Measurements from ENCODE around the gene PNMA8C.
A peak's percentile ranks its signal among the peaks of the same experiment; 100 is the strongest.
"Not testable (repeated sequence)": the region's sequence is repeated elsewhere in the genome, so short reads cannot be mapped to it uniquely, and the experiment has no call there.

Gene PNMA8C

GRCh38 chr19:46413262-46414031 lies 15.3 kb downstream of the PNMA8C start, which contains the start of gene CCDC8:
CCDC8 (minus strand) TSS chr19:46413564; CDS start chr19:46412810, 754 bp downstream.
- intact Hi-C loops (cut with DNase I): no loop called here
- peak in 18 of 42 donors; percentile 24 to 72 (median 52) for DNase-seq

GRCh38 chr19:46412650-46413261 lies 16.0 kb downstream of the PNMA8C start:
- intact Hi-C loops (cut with DNase I): no loop called here

GRCh38 chr19:46411925-46412649 lies 16.6 kb downstream of the PNMA8C start:
- no peak for DNase-seq
- intact Hi-C loops (cut with DNase I): no loop called here

More at GRCh38 chr19:46412650-46413261, 16.0 kb downstream of the PNMA8C start:
- no peak for DNase-seq

GRCh38 chr19:46411088-46411924 lies 17.4 kb downstream of the PNMA8C start:
- no peak for DNase-seq
- intact Hi-C loops (cut with DNase I): no loop called here

GRCh38 chr19:46410205-46411087 lies 18.3 kb downstream of the PNMA8C start:
- intact Hi-C loops (cut with DNase I): no loop called here
- no peak for DNase-seq

GRCh38 chr19:46409191-46409590 lies 19.5 kb downstream of the PNMA8C start:
- intact Hi-C loops (cut with DNase I): no loop called here
- no peak for DNase-seq

GRCh38 chr19:46408664-46409039 lies 20.1 kb downstream of the PNMA8C start:
- DNase-seq: peak in 34 of 42 donors; percentile 24 to 78 (median 50)
- intact Hi-C loops (cut with DNase I): no loop called here

GRCh38 chr19:46407856-46408663 lies 20.7 kb downstream of the PNMA8C start:
- no peak for DNase-seq
- intact Hi-C loops (cut with DNase I): no loop called here

- no peak for DNase-seq
- intact Hi-C loops (cut with DNase I): no loop called here
Observed at GRCh38 chr19:46406976-46407375, 21.8 kb downstream of the PNMA8C start.

- intact Hi-C loops (cut with DNase I): no loop called here
- no peak for DNase-seq
Observed at GRCh38 chr19:46404753-46405468, 23.8 kb downstream of the PNMA8C start.

GRCh38 chr19:46404055-46404752 lies 24.5 kb downstream of the PNMA8C start:
- peak in 18 of 42 donors; percentile 23 to 65 (median 42) for DNase-seq
- intact Hi-C loops (cut with DNase I): no loop called here

- intact Hi-C loops (cut with DNase I): no loop called here
- no peak for DNase-seq
Observed at GRCh38 chr19:46402725-46403124, 26.0 kb downstream of the PNMA8C start.

GRCh38 chr19:46397801-46398479 lies 30.8 kb downstream of the PNMA8C start:
- intact Hi-C loops (cut with DNase I): not testable (repeated sequence)
- peak in 1 of 42 donors; percentile 29 for DNase-seq

- peak in 1 of 42 donors; percentile 23 for DNase-seq
- intact Hi-C loops (cut with DNase I): no loop called here
Observed at GRCh38 chr19:46394402-46394797, 34.3 kb downstream of the PNMA8C start.

Measured in head of caudate nucleus (tissue), 42 donors.